Neural progenitor cell (in vitro differentiated cells): Measurements from ENCODE around the gene PAPOLB. TPM values are rescaled to one million over a fixed set of nuclear protein-coding genes. Genes with fewer than 3 reads are reported as not detected.

Experiments
- DNase-seq: peaks from one replicate; pipeline ENCODE4 v3.0.0-alpha.2; 2016; ENCODE audit warnings: low spot score
- H2AFZ ChIP-seq: fragments of 200-600 bp; sonication (generic); replicated peaks from 2 replicates; pipeline ENCODE4 v1.6.1; 2016; ENCODE audit warnings: antibody characterized with exemption
- H3F3A ChIP-seq: fragments of 200-600 bp; sonication (generic); 2 replicates; pipeline ENCODE4 v1.6.1; 2016; ENCODE audit warnings: antibody characterized with exemption, low read depth
- H3K27ac ChIP-seq: fragments of 200-600 bp; sonication (generic); 2 replicates; pipeline ENCODE4 v1.5.1; 2016; ENCODE audit warnings: mild to moderate bottlenecking
- H3K27me3 ChIP-seq: fragments of 200-600 bp; sonication (generic); 2 replicates; pipeline ENCODE4 v1.6.1; 2016; ENCODE audit warnings: mild to moderate bottlenecking, moderate library complexity
- H3K36me3 ChIP-seq: fragments of 200-600 bp; sonication (generic); 2 replicates; pipeline ENCODE4 v1.5.1; 2016
- H3K4me1 ChIP-seq: fragments of 200-600 bp; sonication (generic); 2 replicates; pipeline ENCODE4 v1.6.1; 2016; ENCODE audit warnings: mixed run types
- H3K4me2 ChIP-seq: fragments of 200-600 bp; sonication (generic); 2 replicates; pipeline ENCODE4 v1.6.1; 2016
- H3K4me3 ChIP-seq: fragments of 200-600 bp; sonication (generic); 2 replicates; pipeline ENCODE4 v1.5.1; 2016
- H3K79me2 ChIP-seq: fragments of 200-600 bp; sonication (generic); 2 replicates; pipeline ENCODE4 v1.6.1; 2016; ENCODE audit warnings: low read depth
- H3K9ac ChIP-seq: fragments of 200-600 bp; sonication (generic); 2 replicates; pipeline ENCODE4 v1.6.1; 2016
- H3K9me3 ChIP-seq: fragments of 200-600 bp; sonication (generic); 2 replicates; pipeline ENCODE4 v1.5.1; 2016; ENCODE audit warnings: low read depth
- H4K20me1 ChIP-seq: fragments of 200-600 bp; sonication (generic); 2 replicates; pipeline ENCODE4 v1.6.1; 2016; ENCODE audit warnings: low read depth
- H3K27ac Mint-ChIP-seq: 3 replicates; pipeline ENCODE4 v1.8.0; 2021; ENCODE audit warnings: mixed read lengths
- H3K27me3 Mint-ChIP-seq: 2 replicates; pipeline ENCODE4 v1.8.0; 2022; ENCODE audit warnings: low read depth, mild to moderate bottlenecking, inconsistent platforms, moderate library complexity, mixed read lengths; ENCODE audit not compliant: insufficient read depth
- H3K36me3 Mint-ChIP-seq: 3 replicates; pipeline ENCODE4 v1.8.0; 2021; ENCODE audit warnings: mixed read lengths
- H3K4me1 Mint-ChIP-seq: 3 replicates; pipeline ENCODE4 v1.8.0; 2021; ENCODE audit warnings: mixed read lengths
- H3K4me3 Mint-ChIP-seq: 3 replicates; pipeline ENCODE4 v1.8.0; 2021; ENCODE audit warnings: mild to moderate bottlenecking, moderate library complexity, mixed read lengths
- H3K9me3 Mint-ChIP-seq: 3 replicates; pipeline ENCODE4 v1.8.0; 2020; ENCODE audit warnings: mixed read lengths
- CTCF ChIP-seq: fragments of 200-600 bp; sonication (generic); IDR thresholded peaks from 2 replicates; pipeline ENCODE4 v1.5.1; 2017; ENCODE audit warnings: antibody characterized with exemption, mild to moderate bottlenecking
- EZH2 ChIP-seq: fragments of 200-600 bp; sonication (generic); IDR thresholded peaks from 2 replicates; pipeline ENCODE4 v1.6.1; 2017; ENCODE audit warnings: antibody characterized with exemption, mild to moderate bottlenecking, moderate library complexity
- EZH2phosphoT487 ChIP-seq: fragments of 200-600 bp; sonication (generic); IDR thresholded peaks from 2 replicates; pipeline ENCODE4 v1.6.1; 2017; ENCODE audit warnings: antibody characterized with exemption
- total RNA-seq: library from RNA; depleted of rRNA; stranded (reverse); fragments of >200 nt; gene quantifications from 2 replicates; pipeline ENCODE4 v1.2.3, GENCODE V29; 2015; ENCODE audit warnings: low replicate concordance

The PAPOLB gene
- total RNA-seq, 1 donor from 2014 or later, result not detected

- Histone ChIP-seq H3K9ac (no peak overlapping the region), H2AFZ (no peak overlapping the region), H3F3A (no peaks in the 10 kb centered on the region), H3K4me1 (no peaks in the 10 kb centered on the region), H3K4me2 (no peak overlapping the region), H3K27ac (no peak overlapping the region), H3K79me2 (no peaks in the 10 kb centered on the region), H3K9me3 (no peaks in the 10 kb centered on the region), H3K4me3 (no peak overlapping the region), H3K27me3 (no peaks in the 10 kb centered on the region), H3K36me3 (no peaks in the 10 kb centered on the region), H4K20me1 (no peaks in the 10 kb centered on the region)
- Mint-ChIP-seq H3K4me3 (no peak overlapping the region), H3K27ac (no peak overlapping the region), H3K9me3 (no peaks in the 10 kb centered on the region), H3K27me3 (peaks cover 6% of the 10 kb centered on the region), H3K36me3 (peaks cover 18% of the 10 kb centered on the region), H3K4me1 (peaks cover 5% of the 10 kb centered on the region)
- no peak for DNase-seq
- TF ChIP-seq EZH2phosphoT487 (no peak), CTCF (no peak), EZH2 (no peak)
Observed at GRCh38 chr7:4828720-4829383, 33.0 kb downstream of the PAPOLB start.

GRCh38 chr7:4825081-4825480, 36.7 kb downstream of the PAPOLB start:
- H3K27me3 ChIP-seq, result no peaks in the 10 kb centered on the region
- Mint-ChIP-seq H3K4me3 (no peak overlapping the region), H3K9me3 (no peaks in the 10 kb centered on the region), H3K27me3 (peaks cover 2% of the 10 kb centered on the region), H3K27ac (no peak overlapping the region), H3K36me3 (peaks cover 8% of the 10 kb centered on the region), H3K4me1 (peaks cover 2% of the 10 kb centered on the region)
- no peak overlapping the region for H3K4me3 ChIP-seq
- H4K20me1 ChIP-seq, result no peaks in the 10 kb centered on the region
- no peaks in the 10 kb centered on the region for H3K4me1 ChIP-seq
- H3K9ac ChIP-seq, result no peak overlapping the region
- no peak overlapping the region for H2AFZ ChIP-seq
- H3K36me3 ChIP-seq, result no peaks in the 10 kb centered on the region
- H3F3A ChIP-seq, result no peaks in the 10 kb centered on the region
- TF ChIP-seq EZH2 (no peak), CTCF (no peak), EZH2phosphoT487 (no peak)
- no peaks in the 10 kb centered on the region for H3K9me3 ChIP-seq
- no peak overlapping the region for H3K4me2 ChIP-seq
- H3K79me2 ChIP-seq, result no peaks in the 10 kb centered on the region
- H3K27ac ChIP-seq, result no peak overlapping the region
- no peak for DNase-seq

GRCh38 chr7:4824120-4824775, 37.6 kb downstream of the PAPOLB start:
- Histone ChIP-seq H3K9ac (no peak overlapping the region), H3K4me3 (no peak overlapping the region), H3K79me2 (no peaks in the 10 kb centered on the region), H3K4me2 (no peak overlapping the region), H3K4me1 (no peaks in the 10 kb centered on the region), H4K20me1 (no peaks in the 10 kb centered on the region), H3K27ac (no peak overlapping the region), H3F3A (no peaks in the 10 kb centered on the region), H3K9me3 (no peaks in the 10 kb centered on the region), H3K36me3 (no peaks in the 10 kb centered on the region), H2AFZ (no peak overlapping the region), H3K27me3 (no peaks in the 10 kb centered on the region)
- DNase-seq, result no peak
- Mint-ChIP-seq H3K27ac (no peak overlapping the region), H3K4me1 (peaks cover 3% of the 10 kb centered on the region), H3K27me3 (peaks cover 2% of the 10 kb centered on the region), H3K9me3 (no peaks in the 10 kb centered on the region), H3K4me3 (no peak overlapping the region), H3K36me3 (peaks cover 4% of the 10 kb centered on the region)
- TF ChIP-seq EZH2, result no peak
- TF ChIP-seq CTCF, result no peak
- TF ChIP-seq EZH2phosphoT487, result no peak
